Measurements from ENCODE around the gene IQCH. TPM values are rescaled to one million over a fixed set of nuclear protein-coding genes. Genes with fewer than 3 reads are reported as not detected.
"Not testable (repeated sequence)": the region's sequence is repeated elsewhere in the genome, so short reads cannot be mapped to it uniquely, and the experiment has no call there.

The IQCH gene
- total RNA-seq, 2 donors from 2014 or later, result 0.93 to 2.2 TPM

- no peak overlapping the region for H3K9ac ChIP-seq (ENCODE audit: low read depth in 2 of 2, low read length in 2 of 2)
- no peaks in the 10 kb centered on the region for H3K27me3 ChIP-seq
- H3K36me3 ChIP-seq, result no peaks in the 10 kb centered on the region
- no peak for TF ChIP-seq CTCF (IDR thresholded peaks at IDR 0.05)
- H3K9me3 ChIP-seq, result no peaks in the 10 kb centered on the region
- H3K27ac ChIP-seq, result no peak overlapping the region
- no peak overlapping the region for H3K4me3 ChIP-seq
- no peaks in the 10 kb centered on the region for H3K4me1 ChIP-seq
- no peak for DNase-seq
- intact Hi-C loops (cut with DNase I), result loop anchor here (5.0 kb wide), 1 partner anchor 62 kb away; no protein-coding TSS in a partner anchor
These were observed 14.1 kb upstream of the IQCH start for GRCh38 chr15:67240235-67241131.

- Histone ChIP-seq H3K27ac (no peak overlapping the region), H3K4me3 (no peak overlapping the region)
These were observed 13.3 kb upstream of the IQCH start for GRCh38 chr15:67241132-67241855.

GRCh38 chr15:67242708-67243111, 11.9 kb upstream of the IQCH start:
- no peaks in the 10 kb centered on the region for H3K36me3 ChIP-seq
- intact Hi-C loops (cut with DNase I), result loop anchor here (5.0 kb wide), 1 partner anchor 60 kb away; no protein-coding TSS in a partner anchor
- no peak for DNase-seq
- H3K9me3 ChIP-seq, result no peaks in the 10 kb centered on the region
- no peaks in the 10 kb centered on the region for H3K27me3 ChIP-seq
- H3K4me1 ChIP-seq, result no peaks in the 10 kb centered on the region
- no peak overlapping the region for H3K4me3 ChIP-seq
- no peak overlapping the region for H3K9ac ChIP-seq (ENCODE audit: low read depth in 2 of 2, low read length in 2 of 2)
- no peak for TF ChIP-seq CTCF (IDR thresholded peaks at IDR 0.05)
- H3K27ac ChIP-seq, result no peak overlapping the region

More at GRCh38 chr15:67241132-67241855, 13.3 kb upstream of the IQCH start:
- H3K9ac ChIP-seq (ENCODE audit: low read depth in 2 of 2, low read length in 2 of 2), result no peak overlapping the region
- no peaks in the 10 kb centered on the region for H3K36me3 ChIP-seq
- intact Hi-C loops (cut with DNase I), result loop anchor here (5.0 kb wide), 1 partner anchor 61 kb away; no protein-coding TSS in a partner anchor
- TF ChIP-seq CTCF (IDR thresholded peaks at IDR 0.05), result no peak
- no peaks in the 10 kb centered on the region for H3K4me1 ChIP-seq
- H3K27me3 ChIP-seq, result no peaks in the 10 kb centered on the region
- DNase-seq, result no peak
- H3K9me3 ChIP-seq, result no peaks in the 10 kb centered on the region

- no peaks in the 10 kb centered on the region for H3K27me3 ChIP-seq
- no peak for TF ChIP-seq CTCF (IDR thresholded peaks at IDR 0.05)
- DNase-seq, result no peak
- H3K9me3 ChIP-seq, result no peaks in the 10 kb centered on the region
- no peaks in the 10 kb centered on the region for H3K4me1 ChIP-seq
- no peaks in the 10 kb centered on the region for H3K36me3 ChIP-seq
- H3K27ac ChIP-seq, result no peak overlapping the region
- no peak overlapping the region for H3K4me3 ChIP-seq
- no peak overlapping the region for H3K9ac ChIP-seq (ENCODE audit: low read depth in 2 of 2, low read length in 2 of 2)
- intact Hi-C loops (cut with DNase I), result loop anchor here (5.0 kb wide), 1 partner anchor 57 kb away; no protein-coding TSS in a partner anchor
These were observed 9.6 kb upstream of the IQCH start for GRCh38 chr15:67244971-67245478.

- H3K36me3 ChIP-seq; intact Hi-C loops (cut with DNase I); H3K4me1 ChIP-seq; H3K4me3 ChIP-seq; H3K27ac ChIP-seq; H3K9ac ChIP-seq (ENCODE audit: low read depth in 2 of 2, low read length in 2 of 2); H3K27me3 ChIP-seq; DNase-seq; H3K9me3 ChIP-seq: not testable (repeated sequence)
These were observed 8.0 kb upstream of the IQCH start for GRCh38 chr15:67246606-67247005.

All from colonic mucosa (tissue), 4 donors.